GM12891 (cell line): ENCODE data around the gene TRMT44.

Experiments
- POLR2A ChIP-seq: IDR thresholded peaks from 2 replicates; pipeline ENCODE4 v1.6.1; 2011; ENCODE audit warnings: low read depth, low read length, control low read depth
- POLR2AphosphoS5 ChIP-seq: IDR thresholded peaks from 2 replicates; pipeline ENCODE4 v1.6.1; 2011; ENCODE audit warnings: low read depth, low read length, control low read depth
- POU2F2 ChIP-seq: IDR thresholded peaks from 2 replicates; pipeline ENCODE4 v1.6.1; 2011; ENCODE audit warnings: low read depth, mild to moderate bottlenecking, control low read depth, low read length, moderate library complexity
- SPI1 ChIP-seq: IDR thresholded peaks from 2 replicates; pipeline ENCODE4 v1.6.1; 2011; ENCODE audit warnings: low read depth, low read length, control low read depth
- TAF1 ChIP-seq: IDR thresholded peaks from 2 replicates; pipeline ENCODE4 v1.6.1; 2011; ENCODE audit warnings: low read depth, low read length, control low read depth

GRCh38 chr4:8478801-8479744, 38.5 kb downstream of the TRMT44 start:
- TF ChIP-seq POLR2A: no peak
- TF ChIP-seq POLR2AphosphoS5: no peak
- TF ChIP-seq TAF1: no peak
- no peak for TF ChIP-seq SPI1
- TF ChIP-seq POU2F2: no peak
